GM12878 (cell line): ENCODE measurements around the gene GPSM1. TPM values are rescaled to one million over a fixed set of nuclear protein-coding genes. Genes with fewer than 3 reads are reported as not detected.

Source experiments
- BCL11A ChIP-seq: IDR thresholded peaks from 2 replicates; pipeline ENCODE4 v1.6.1; 2011; ENCODE audit warnings: low read depth, low read length
- BHLHE40 ChIP-seq, 2 experiments: fragments of 450-650 bp in 1 of 2; IDR thresholded peaks; 2 replicates each; pipeline ENCODE4 v1.6.1; 2011 to 2017; ENCODE audit warnings: low read depth in 2 of 2, borderline replicate concordance in 1 of 2, improper control_type of control experiment in 1 of 2, low read length in 1 of 2, mild to moderate bottlenecking in 1 of 2
- HCFC1 ChIP-seq: fragments of 150-350 bp; IDR thresholded peaks from 2 replicates; pipeline ENCODE4 v1.6.1; 2014; ENCODE audit warnings: low read length
- IKZF1 ChIP-seq: fragments of 450-650 bp; conservative IDR thresholded peaks from 2 replicates; pipeline ENCODE4 v1.6.1; 2017; ENCODE audit warnings: antibody characterized with exemption, mild to moderate bottlenecking
- KLF5 ChIP-seq: fragments of 450-650 bp; IDR thresholded peaks from 2 replicates; pipeline ENCODE4 v1.6.1; 2014; ENCODE audit warnings: mild to moderate bottlenecking; ENCODE audit not compliant: partially characterized antibody
- MLLT1 ChIP-seq: fragments of 450-650 bp; IDR thresholded peaks from 2 replicates; pipeline ENCODE4 v1.6.1; 2016; ENCODE audit warnings: mild to moderate bottlenecking
- PKNOX1 ChIP-seq: fragments of 450-650 bp; IDR thresholded peaks from 2 replicates; pipeline ENCODE4 v1.6.1; 2016; ENCODE audit warnings: mild to moderate bottlenecking
- RELA ChIP-seq: fragments of 450-650 bp; IDR thresholded peaks from 2 replicates; pipeline ENCODE4 v1.8.0; 2014; ENCODE audit warnings: borderline replicate concordance; ENCODE audit not compliant: partially characterized antibody
- SPI1 ChIP-seq: IDR thresholded peaks from 2 replicates; pipeline ENCODE4 v1.6.1; 2011; ENCODE audit warnings: low read depth, mild to moderate bottlenecking, low read length, moderate library complexity, borderline replicate concordance; ENCODE audit not compliant: insufficient read depth
- YY1 ChIP-seq: IDR thresholded peaks from 2 replicates; pipeline ENCODE4 v1.6.1; 2011; ENCODE audit warnings: low read depth, mild to moderate bottlenecking, low read length
- ZNF274 ChIP-seq: IDR thresholded peaks from one replicate; pipeline ENCODE4 v1.8.0; 2011; ENCODE audit not compliant: insufficient read length, insufficient read depth
- polyA plus RNA-seq, 11 experiments: library from polyadenylated mRNA; depleted of rRNA in 4 of 11; unstranded in 6 of 11; stranded (reverse) in 5 of 11; fragments of >200 nt; fragmentation: Nextera tagmentation in 4 of 11; fragmentation: Illumina TruSeq in 1 of 11; extraction: Ambion mirVana in 4 of 11; extraction: Trizol in 1 of 11; gene quantifications; 1 replicate in 1 of 11; 2 replicates in 10 of 11; pipeline versions ENCODE4 v1.2.1 to v1.2.3, GENCODE V29; 2011 to 2016; ENCODE audit warnings: inconsistent platforms in 2 of 11, missing spikeins in 2 of 11, low read depth in 1 of 11
- total RNA-seq, 4 experiments: library from RNA; depleted of rRNA in 3 of 4; stranded (reverse); fragments of >200 nt in 3 of 4; fragmentation: Illumina TruSeq in 1 of 4; extraction: Trizol in 1 of 4; gene quantifications; 2 replicates each; pipeline versions ENCODE4 v1.2.1 to v1.2.3, GENCODE V29; 2013 to 2021

The GPSM1 gene
- total and polyA plus RNA-seq, 10 of the 15 experiments (the other 5 are each of a cell fraction or from before 2014, with no cell fraction given), result 0.04 to 0.10 (median 0.10) TPM; not detected in 7

- TF ChIP-seq MLLT1 (no peak), BCL11A (no peak), KLF5 (no peak), HCFC1 (no peak), BHLHE40 (IDR thresholded peaks at IDR 0.05; ENCODE audit: borderline replicate concordance in 1 of 2, low read depth in 2 of 2, low read length in 1 of 2) (no peak), SPI1 (no peak), ZNF274 (no peak), RELA (no peak), YY1 (no peak), PKNOX1 (no peak), IKZF1 (no peak)
These were observed 9.5 kb downstream of the GPSM1 start (continued) for GRCh38 chr9:136336881-136337280.
